Kidney tubule cell (primary cell): ENCODE results near the gene HDHD5.

Source experiments
- DNase-seq: peaks from one replicate; pipeline ENCODE4 v3.0.0-alpha.2; 2018; ENCODE audit warnings: low spot score

The HDHD5 gene

DNA sequence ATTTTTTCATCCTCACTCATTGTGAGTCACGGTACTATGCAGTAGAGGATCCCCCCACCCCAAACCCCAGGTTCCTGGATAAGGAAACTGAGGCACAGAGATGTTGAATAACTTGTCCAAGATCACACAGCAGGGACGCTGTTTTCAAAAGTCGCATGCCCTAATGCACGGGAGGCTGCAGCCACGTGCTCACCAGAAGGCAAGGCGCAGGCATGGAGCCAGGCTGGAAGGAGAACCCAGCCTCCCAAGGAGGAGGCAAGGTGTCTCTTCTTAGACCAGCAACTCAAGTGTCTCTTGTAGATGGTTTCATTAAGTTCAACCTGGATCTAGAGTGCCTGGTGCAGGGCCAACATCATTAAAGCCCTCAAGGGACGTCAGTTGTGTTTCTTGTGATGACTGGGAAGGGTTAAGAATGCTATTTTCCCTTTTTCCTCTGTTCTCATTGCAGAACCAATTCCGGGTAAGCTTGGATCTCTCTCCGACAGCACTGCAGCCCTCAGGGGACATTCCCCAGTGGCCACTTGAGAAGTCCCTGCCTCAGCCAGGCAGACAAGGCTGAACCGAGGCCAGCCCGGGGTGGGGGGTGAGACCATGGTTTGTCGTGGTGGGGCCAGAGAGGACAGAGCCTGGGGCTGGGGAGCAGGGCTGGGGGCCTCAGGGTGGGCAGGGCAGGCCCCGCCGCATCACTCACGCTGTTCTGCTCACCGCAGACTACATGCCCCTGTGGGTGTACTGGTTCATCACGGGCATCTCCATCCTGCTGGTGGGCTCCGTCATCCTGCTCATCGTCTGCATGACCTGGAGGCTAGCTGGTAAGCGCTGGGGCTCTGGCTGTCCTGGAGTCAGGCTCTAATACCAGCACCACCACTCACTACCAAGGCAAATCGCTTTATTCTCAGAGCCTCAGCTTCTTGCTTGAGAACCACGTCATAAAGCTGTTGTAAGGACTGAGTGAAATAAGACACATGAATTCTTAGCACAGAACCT lies 53.6 kb downstream of the HDHD5 start:
- no peak for DNase-seq

DNA sequence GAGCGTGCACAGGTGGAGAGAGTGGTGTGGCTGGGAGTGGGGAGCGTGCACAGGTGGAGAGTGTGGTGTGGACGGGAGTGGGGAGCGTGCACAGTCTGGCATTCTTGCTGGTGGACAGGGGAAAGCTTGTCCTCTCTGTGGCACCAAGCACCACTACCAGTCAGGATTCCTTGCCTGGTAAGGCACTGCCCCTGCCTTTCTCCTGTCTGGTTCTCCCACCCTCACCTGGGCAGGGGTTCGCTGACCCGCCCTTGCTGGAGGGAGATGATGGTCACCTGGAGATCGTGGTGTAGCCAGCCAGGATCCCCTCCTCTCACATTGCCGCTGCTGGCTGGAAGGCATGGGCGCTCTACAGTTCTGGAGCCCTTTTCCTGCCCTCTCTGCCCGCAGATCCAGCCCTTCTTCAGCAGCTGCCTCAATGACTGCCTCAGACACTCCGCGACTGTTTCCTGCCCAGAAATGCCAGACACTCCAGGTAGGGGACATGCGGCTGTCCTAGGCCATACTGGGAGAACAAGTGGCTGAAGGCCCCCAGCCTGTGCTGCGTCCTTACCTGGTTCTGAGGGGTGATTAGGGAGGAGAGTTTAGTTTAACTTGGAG lies 54.6 kb downstream of the HDHD5 start:
- DNase-seq, result no peak

DNA sequence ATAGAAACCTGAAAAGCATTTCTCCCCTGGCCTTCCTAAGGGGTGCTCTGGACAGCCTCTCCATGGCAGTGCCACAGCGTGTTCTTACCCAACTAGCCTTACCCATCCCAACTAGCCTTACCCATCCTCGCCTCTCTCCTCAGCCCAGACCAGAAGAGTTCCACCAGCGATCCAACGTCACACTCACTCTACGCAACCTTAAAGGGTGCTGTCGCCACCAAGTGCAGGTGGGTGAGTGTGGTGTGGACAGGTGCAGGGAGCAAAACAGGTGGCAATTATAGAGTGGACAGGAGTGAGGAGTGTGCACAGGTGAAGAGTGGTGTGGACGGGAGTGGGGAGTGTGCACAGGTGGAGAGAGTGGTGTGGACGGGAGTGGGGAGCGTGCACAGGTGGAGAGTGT lies 55.7 kb downstream of the HDHD5 start:
- no peak for DNase-seq

DNA sequence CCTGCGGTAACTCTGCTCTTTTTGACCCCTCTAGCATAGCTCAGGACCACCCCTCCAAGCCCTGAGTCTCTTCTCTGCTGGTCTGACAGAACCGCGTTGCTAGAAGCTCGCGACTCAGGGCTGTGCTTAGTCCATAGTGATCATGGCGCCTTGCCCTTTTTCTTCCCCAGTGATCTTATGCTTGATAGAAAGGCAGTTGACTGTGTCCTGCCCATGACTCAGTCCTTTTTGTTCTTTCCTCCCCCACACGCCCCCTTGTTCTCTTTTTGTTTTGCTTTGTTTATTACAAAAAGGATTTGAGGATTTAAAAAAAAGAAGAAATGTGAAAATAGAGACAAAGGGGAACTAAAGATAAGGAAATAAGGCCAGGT lies 56.8 kb downstream of the HDHD5 start:
- peak; percentile 9 for DNase-seq

DNA sequence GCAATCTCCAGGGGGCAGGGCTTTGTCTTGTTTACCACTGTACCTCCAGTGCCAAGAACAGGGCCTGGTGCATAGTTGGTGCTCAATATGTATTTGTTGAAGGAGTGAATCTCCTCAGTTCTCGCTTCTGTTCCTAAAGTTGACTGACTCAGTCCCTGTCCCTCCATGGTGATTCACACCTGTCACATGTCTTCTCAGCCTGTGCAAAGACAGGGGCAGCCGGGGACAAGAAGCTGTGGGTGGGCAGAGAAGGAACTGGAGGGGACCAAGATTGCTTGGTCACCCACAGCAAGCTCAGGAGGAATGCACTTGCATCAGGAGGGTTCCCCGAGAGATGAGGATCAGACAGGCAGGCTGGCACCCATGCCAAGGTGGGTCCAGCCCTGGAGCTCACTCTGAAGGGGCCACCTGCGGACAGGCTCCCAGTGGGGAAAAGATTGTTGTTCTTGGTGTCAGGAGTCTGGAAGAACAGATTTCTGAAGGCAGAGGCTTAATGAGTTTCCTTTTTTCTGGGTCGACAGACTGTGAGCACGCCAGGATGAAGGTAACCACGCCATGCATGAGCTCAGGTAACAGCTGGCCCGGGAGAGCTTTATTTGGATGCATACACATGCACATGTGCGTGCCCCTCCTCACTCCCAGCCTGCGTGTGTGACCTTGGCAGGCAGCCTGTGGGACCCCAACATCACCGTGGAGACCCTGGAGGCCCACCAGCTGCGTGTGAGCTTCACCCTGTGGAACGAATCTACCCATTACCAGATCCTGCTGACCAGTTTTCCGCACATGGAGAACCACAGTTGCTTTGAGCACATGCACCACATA lies 57.4 kb downstream of the HDHD5 start:
- no peak for DNase-seq

DNA sequence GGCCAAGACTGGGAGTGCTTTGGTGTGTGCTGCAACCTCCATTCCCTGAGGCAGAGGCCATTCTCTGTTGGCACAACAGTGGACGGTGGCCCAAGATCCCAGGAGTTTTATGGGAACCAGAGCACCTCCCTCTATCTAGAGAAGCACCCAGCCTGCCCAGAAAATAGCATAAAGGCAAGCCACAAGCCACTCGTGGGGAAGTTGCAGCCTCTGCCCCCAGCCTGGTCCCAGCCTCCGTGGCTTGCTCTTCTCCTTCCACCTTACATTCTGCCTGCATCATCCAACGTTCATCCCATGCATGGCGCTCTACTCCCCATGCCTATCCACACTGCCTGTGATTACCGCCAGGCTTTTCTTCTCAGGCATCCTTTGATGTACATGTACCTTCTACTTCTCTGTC lies 58.5 kb downstream of the HDHD5 start:
- no peak for DNase-seq

DNA sequence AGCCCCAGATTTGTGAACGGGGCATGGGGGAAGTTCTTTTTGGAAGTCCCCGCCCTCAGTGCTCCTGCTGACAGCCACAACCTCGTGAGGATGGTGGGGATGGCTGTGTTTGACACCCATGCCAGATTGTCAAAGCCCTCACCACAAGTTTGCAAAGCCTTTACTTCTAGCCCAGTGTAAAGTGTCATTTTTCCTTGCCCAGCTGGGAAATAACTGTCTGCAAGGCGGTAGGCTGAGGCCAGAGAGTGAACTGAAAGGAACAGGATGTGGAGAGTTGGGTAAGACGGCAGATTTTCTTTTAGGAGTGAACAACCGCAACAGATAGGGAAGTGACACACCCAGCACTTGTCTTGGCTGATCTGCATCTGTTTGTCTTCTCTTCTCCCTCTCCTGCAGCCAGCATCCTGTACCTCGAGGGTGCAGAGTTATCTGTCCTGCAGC lies 60.7 kb downstream of the HDHD5 start:
- no peak for DNase-seq

DNA sequence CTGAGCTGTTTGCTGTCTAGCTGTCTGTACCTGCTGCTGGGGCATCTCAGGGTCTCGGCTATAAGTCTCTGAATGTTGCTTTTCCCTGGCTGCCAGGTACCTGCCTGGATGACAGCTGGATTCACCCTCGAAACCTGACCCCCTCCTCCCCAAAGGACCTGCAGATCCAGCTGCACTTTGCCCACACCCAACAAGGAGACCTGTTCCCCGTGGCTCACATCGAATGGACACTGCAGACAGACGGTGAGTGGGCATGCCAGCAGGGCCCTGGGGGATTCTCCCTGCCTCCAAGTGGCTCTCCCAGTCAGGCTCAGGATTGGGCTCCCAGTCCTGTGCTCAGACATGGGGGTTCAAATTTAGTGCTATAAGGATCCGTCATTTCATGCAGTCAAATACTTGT lies 61.4 kb downstream of the HDHD5 start:
- DNase-seq, result no peak

DNA sequence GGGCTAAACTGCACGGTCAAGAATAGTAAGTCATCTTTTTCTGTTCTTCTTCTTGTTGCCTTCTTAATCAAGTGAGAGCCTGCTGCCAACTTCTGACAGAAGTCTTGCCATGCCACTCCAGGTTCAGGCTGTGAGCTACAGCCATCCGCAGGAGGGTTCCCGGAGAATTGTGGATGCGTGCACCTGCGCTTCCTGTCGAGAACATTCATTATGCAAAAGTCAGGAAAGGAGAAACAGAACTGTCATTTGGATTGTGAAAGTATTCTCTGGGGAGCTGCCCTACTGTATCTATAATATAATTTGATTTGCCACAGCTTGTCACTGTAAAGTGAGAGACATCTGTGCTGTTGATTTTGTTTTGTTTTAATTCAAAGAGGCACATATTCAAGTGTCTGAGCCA lies 62.0 kb downstream of the HDHD5 start:
- no peak for DNase-seq

DNA sequence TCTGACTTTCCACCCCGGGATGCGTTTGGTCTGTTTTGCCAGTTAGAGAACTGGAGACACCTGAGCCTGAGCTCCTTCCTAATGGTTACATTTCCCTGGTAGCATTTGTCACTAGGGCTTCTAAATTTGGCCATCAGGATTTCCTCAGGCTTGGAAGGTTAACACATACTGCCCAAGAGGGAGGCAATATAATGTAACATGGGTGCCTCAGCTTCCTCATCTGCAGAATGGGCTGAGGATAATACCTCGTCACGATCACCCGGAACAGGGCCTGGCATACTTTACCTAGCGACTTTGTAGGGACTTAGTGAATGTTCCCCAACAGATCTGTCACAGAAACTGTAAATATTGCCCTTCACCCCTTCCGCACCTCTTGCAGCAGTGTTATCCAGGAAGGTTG lies 63.0 kb downstream of the HDHD5 start:
- no peak for DNase-seq

DNA sequence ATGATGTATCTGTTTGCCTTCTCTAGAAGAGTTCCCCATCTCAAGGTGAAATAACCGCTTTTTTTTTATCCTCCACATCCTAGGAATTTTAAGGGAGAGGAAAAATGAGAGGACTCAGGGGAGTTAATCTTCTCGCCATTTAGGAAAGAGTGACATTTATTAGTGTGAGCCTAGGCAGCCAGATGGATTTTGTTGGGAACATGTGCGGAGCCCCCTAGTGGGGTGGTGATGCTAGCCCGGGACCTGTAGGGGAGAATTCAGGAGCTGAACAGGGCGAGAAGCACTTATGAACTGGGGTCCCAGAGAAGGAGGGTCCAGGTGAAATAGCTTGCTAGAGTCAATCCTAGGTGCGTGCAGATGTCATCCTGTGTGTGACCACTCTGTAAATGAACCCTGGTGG lies 63.5 kb downstream of the HDHD5 start:
- no peak for DNase-seq

DNA sequence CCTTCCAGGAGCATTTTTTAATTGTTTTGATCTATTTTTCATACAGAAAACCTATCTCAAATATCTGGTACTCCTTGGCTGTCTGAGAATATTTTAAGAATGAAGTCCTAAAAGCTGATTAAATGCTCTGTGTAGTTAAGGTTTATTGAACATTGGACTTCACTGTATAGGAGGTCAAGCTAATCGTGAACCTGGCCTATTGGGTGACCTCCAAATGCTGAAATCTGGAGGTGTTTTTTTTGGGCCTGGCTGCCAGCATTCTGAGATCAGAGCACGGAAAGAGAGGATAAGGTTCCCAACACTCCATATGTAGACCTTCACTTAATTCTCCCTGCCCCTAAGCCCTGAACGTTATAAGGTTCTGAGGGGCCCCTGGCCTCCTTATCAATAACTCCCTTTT lies 66.0 kb downstream of the HDHD5 start:
- DNase-seq, result no peak

DNA sequence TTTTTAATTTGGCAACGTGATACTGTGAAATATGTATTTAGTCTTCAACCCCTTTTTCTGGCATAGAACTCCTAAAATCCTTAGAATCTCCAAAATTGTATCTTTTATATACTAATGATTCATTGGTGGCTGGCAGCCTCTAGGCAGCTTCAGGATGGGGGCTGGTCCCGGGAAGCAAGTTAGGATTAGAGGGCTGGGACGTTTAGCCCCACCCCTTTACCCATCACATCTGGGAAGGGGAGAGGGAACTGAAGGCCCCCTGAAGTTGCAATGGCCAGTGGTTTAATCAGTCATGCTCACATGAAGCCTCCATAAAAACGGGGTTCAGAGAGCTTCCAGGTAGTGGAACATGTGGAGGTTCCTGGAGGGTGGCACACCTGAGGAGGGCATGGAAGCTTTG lies 67.2 kb downstream of the HDHD5 start:
- no peak for DNase-seq

DNA sequence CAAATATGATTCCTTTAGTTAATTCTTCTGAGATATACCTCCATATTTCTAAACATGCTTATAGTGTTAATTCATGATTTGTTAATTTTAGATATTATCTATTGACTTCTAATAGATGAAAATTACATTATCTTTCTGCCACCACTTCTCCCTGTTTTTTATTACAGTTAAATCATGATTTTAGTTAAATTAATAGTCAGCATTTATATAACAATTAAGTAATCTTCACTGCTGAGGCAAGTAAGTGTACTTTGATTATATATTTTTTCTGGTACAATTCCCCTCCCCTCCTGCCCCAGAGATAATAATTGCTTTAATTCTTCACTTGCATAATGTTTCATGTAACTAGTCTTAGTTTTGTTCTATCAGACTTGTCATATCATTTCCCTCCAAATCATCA lies 68.5 kb downstream of the HDHD5 start:
- no peak for DNase-seq
